Endodermal cell (in vitro differentiated cells): ENCODE results near the gene CYLD. TPM values are rescaled to one million over a fixed set of nuclear protein-coding genes. Genes with fewer than 3 reads are reported as not detected.
A peak's percentile ranks its signal among the peaks of the same experiment; 100 is the strongest.

Source experiments
- DNase-seq: peaks from one replicate; pipeline ENCODE4 v3.0.0-alpha.2; 2017
- H3K27ac ChIP-seq: 2 replicates; pipeline ENCODE4 v1.5.1; 2013; ENCODE audit warnings: mild to moderate bottlenecking, low read depth, low read length, moderate library complexity
- H3K27me3 ChIP-seq: 2 replicates; pipeline ENCODE4 v1.6.1; 2013; ENCODE audit warnings: mild to moderate bottlenecking, low read length, moderate library complexity; ENCODE audit not compliant: insufficient read depth, control insufficient read depth, poor library complexity, severe bottlenecking
- H3K36me3 ChIP-seq: 2 replicates; pipeline ENCODE4 v1.7.0; 2013; ENCODE audit warnings: mild to moderate bottlenecking, low read length, moderate library complexity; ENCODE audit not compliant: control insufficient read depth, insufficient read depth
- H3K4me1 ChIP-seq: one replicate; pipeline ENCODE4 v1.7.0; 2013; ENCODE audit warnings: low read length; ENCODE audit not compliant: control insufficient read depth, insufficient read depth
- H3K4me3 ChIP-seq: 2 replicates; pipeline ENCODE4 v1.5.1; 2013; ENCODE audit warnings: mild to moderate bottlenecking, low read length, moderate library complexity
- H3K9ac ChIP-seq: 2 replicates; pipeline ENCODE4 v1.6.1; 2013; ENCODE audit warnings: mild to moderate bottlenecking, low read length, moderate library complexity; ENCODE audit not compliant: poor library complexity, severe bottlenecking; ENCODE audit errors: extremely low read depth
- H3K9me3 ChIP-seq: 2 replicates; pipeline ENCODE4 v1.6.1; 2013; ENCODE audit warnings: mild to moderate bottlenecking, low read length, moderate library complexity; ENCODE audit not compliant: control insufficient read depth
- H3K27ac Mint-ChIP-seq: 2 replicates; pipeline ENCODE4 v1.8.0; 2020; ENCODE audit warnings: mixed read lengths
- H3K27me3 Mint-ChIP-seq: 2 replicates; pipeline ENCODE4 v1.8.0; 2021; ENCODE audit warnings: mild to moderate bottlenecking, mixed read lengths; ENCODE audit not compliant: insufficient read depth
- H3K36me3 Mint-ChIP-seq: 2 replicates; pipeline ENCODE4 v1.8.0; 2020; ENCODE audit warnings: low read depth, mixed read lengths
- H3K4me1 Mint-ChIP-seq: 2 replicates; pipeline ENCODE4 v1.8.0; 2020; ENCODE audit warnings: mixed read lengths
- H3K4me3 Mint-ChIP-seq: 2 replicates; pipeline ENCODE4 v1.8.0; 2020; ENCODE audit warnings: mild to moderate bottlenecking, moderate library complexity, mixed read lengths
- H3K9me3 Mint-ChIP-seq: 2 replicates; pipeline ENCODE4 v1.8.0; 2020; ENCODE audit warnings: mild to moderate bottlenecking, mixed read lengths
- WGBS, 2 experiments: methylation state at CpG; one replicate each; pipeline versions ENCODE4 v1.1.5 to v1.1.7; 2013; ENCODE audit warnings: missing lambda C conversion rate in 2 of 2, mixed read lengths in 1 of 2; ENCODE audit not compliant: insufficient coverage in 1 of 2, insufficient read length in 1 of 2; 5-methylcytosine and 5-hydroxymethylcytosine counted together
- total RNA-seq, 2 donors: library from RNA; stranded (reverse); fragmentation: NEBNext Ultra II Directional in 1 of 2; extraction: Animal tissue kit (Norgen Biotek cat#: 25700) in 1 of 2; gene quantifications; 2 replicates in 1 of 2; 3 replicates in 1 of 2; pipeline ENCODE4 v1.2.1, GENCODE V29; 2021
- TF ChIP-seq, protein P1 (sequence below): fragments of 200-600 bp; sonication (generic); conservative IDR thresholded peaks from 2 replicates; pipeline ENCODE4 v1.5.0; 2021; ENCODE audit warnings: antibody characterized with exemption, mild to moderate bottlenecking

Gene CYLD
- total RNA-seq, 2 donors from 2014 or later, result 12.7 TPM

DNA sequence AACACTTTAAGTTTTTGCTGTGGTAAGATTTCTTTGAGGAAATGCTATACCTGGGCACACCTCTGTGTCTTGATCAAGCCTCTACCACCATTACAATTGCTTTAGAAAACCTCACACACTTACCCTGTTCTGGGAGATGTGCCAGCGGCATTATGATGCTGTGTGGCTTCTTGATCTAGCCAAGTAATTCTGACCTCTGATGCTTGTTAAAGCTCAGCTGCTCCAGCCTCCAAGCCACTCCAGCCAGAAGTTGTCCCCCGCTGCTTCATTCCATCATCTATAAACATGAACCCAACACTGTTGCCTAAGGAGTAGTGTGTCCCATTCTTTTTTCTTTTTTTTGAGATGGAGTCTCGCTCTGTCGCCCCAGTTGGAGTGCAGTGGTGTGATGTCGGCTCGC lies 60.1 kb downstream of the CYLD start:
- H3K9ac ChIP-seq, result no peak overlapping the region
- WGBS, 2 experiments, result 85 to 93% methylated on average over 5 to 6 of the region's 6 CpGs

DNA sequence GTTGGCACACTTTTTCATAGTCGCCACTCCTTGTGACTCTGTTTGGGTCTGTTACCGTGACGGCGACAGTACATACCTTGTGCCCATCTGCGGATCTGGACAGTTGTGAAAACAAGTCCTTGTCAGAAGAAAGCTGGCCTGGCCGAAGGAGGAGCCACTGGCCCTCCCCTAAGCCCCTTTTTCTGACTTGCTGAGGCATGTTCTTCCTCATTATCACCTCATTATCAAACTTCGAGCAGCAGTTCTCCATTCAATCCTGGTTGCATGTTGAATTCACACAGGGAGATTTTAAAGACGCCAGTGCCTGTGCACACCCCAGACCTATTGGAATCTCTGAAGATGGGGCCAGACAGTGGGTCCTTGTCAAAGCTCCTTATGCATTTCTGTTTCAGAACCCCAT lies 61.1 kb downstream of the CYLD start:
- WGBS, 2 experiments, result 85 to 88% methylated on average over 8 of the region's 8 CpGs
- TF ChIP-seq, protein P1, sequence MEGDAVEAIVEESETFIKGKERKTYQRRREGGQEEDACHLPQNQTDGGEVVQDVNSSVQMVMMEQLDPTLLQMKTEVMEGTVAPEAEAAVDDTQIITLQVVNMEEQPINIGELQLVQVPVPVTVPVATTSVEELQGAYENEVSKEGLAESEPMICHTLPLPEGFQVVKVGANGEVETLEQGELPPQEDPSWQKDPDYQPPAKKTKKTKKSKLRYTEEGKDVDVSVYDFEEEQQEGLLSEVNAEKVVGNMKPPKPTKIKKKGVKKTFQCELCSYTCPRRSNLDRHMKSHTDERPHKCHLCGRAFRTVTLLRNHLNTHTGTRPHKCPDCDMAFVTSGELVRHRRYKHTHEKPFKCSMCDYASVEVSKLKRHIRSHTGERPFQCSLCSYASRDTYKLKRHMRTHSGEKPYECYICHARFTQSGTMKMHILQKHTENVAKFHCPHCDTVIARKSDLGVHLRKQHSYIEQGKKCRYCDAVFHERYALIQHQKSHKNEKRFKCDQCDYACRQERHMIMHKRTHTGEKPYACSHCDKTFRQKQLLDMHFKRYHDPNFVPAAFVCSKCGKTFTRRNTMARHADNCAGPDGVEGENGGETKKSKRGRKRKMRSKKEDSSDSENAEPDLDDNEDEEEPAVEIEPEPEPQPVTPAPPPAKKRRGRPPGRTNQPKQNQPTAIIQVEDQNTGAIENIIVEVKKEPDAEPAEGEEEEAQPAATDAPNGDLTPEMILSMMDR, result no peak
- Histone ChIP-seq H3K27ac (no peak overlapping the region), H3K27me3 (no peaks in the 10 kb centered on the region), H3K4me3 (no peak overlapping the region), H3K9ac (no peak overlapping the region), H3K36me3 (no peaks in the 10 kb centered on the region), H3K9me3 (no peaks in the 10 kb centered on the region), H3K4me1 (no peaks in the 10 kb centered on the region)
- no peaks in the 10 kb centered on the region for H3K36me3 Mint-ChIP-seq
- H3K4me3 Mint-ChIP-seq, result no peak overlapping the region
- peak; percentile 72 for DNase-seq
- peak overlapping the region; percentile 40 for H3K27ac Mint-ChIP-seq
- H3K4me1 Mint-ChIP-seq, result peaks cover 33% of the 10 kb centered on the region
- H3K9me3 Mint-ChIP-seq, result no peaks in the 10 kb centered on the region
- H3K27me3 Mint-ChIP-seq, result no peaks in the 10 kb centered on the region

More for the DNA sequence above, 60.1 kb downstream of the CYLD start:
- Mint-ChIP-seq H3K27ac (no peak overlapping the region), H3K27me3 (no peaks in the 10 kb centered on the region), H3K36me3 (no peaks in the 10 kb centered on the region), H3K9me3 (no peaks in the 10 kb centered on the region), H3K4me1 (peaks cover 33% of the 10 kb centered on the region), H3K4me3 (no peak overlapping the region)
- no peaks in the 10 kb centered on the region for H3K27me3 ChIP-seq
- no peak for DNase-seq
- no peak overlapping the region for H3K4me3 ChIP-seq
- no peak overlapping the region for H3K27ac ChIP-seq
- TF ChIP-seq, protein P1, result no peak
- no peaks in the 10 kb centered on the region for H3K36me3 ChIP-seq
- H3K9me3 ChIP-seq, result no peaks in the 10 kb centered on the region
- no peaks in the 10 kb centered on the region for H3K4me1 ChIP-seq

DNA sequence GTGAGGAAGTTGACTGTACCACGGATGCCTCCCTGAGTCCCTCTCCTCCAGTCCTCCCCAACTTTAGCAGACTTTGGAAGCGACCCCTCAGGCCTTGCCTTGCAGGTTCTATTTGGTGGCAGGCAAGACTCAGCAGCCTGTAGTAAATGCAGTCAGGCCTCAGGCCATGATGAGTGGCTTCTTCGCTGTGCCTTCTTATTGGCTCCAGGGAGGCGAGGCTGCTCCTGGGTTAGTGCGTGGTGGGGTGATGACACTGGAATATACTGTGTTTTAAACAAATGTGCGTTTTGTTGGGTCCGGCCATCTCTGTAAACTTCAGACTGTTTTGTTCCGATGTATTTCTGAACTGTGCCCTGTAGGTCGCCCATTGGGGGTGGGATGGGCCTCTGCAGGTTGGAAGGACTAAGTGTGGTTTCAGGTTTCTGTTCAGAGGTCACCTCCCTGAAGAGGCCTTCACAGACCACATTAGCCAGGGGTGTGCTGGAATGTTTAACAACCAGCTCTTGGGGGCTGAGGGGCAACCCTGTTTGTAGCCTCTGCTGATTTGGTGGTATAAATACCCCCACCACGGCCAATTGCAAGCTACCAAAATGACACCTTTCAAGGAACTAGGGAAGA lies 62.5 kb downstream of the CYLD start:
- no peak overlapping the region for H3K9ac ChIP-seq
- Mint-ChIP-seq H3K27me3 (no peaks in the 10 kb centered on the region), H3K27ac (no peak overlapping the region), H3K4me3 (no peak overlapping the region), H3K36me3 (no peaks in the 10 kb centered on the region), H3K9me3 (no peaks in the 10 kb centered on the region), H3K4me1 (peaks cover 40% of the 10 kb centered on the region)
- TF ChIP-seq, protein P1, result no peak
- no peaks in the 10 kb centered on the region for H3K4me1 ChIP-seq
- DNase-seq, result no peak
- 92 to 100% methylated on average over 4 to 10 of the region's 10 CpGs for WGBS, 2 experiments
- H3K36me3 ChIP-seq, result no peaks in the 10 kb centered on the region
- no peaks in the 10 kb centered on the region for H3K9me3 ChIP-seq
- no peak overlapping the region for H3K27ac ChIP-seq
- H3K4me3 ChIP-seq, result no peak overlapping the region
- no peaks in the 10 kb centered on the region for H3K27me3 ChIP-seq
